CD4-positive, alpha-beta T cell treated with Interleukin-12 subunit alpha and Interleukin-12 subunit beta, for 1 hour (primary cell): Measurements from ENCODE around the gene ORM1.

Experiments
- DNase-seq: peaks from one replicate; pipeline ENCODE4 v3.0.0-alpha.2; 2020

ORM1 gene

DNA sequence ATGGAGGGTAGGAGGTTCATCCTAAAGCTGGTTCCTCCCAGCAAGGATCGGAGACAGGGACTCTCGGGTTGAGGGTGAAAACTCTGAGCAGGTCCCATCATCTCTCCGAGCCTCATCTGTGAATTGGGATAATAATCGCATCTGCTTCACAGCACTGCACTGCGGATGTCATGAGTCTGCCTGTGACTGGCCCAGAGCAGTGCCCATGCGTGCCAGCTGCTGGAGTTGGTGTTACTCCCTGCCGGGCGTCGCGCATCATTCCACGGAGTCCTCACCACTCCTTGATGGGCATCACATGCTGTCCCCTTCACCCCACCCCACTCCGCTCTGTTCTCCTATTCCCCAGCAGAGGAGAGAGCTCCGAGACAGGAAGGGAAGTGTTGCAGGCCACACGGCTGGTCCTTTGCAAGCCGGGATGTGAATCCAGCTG is 35.1 kb upstream of the ORM1 start:
- DNase-seq, result no peak

- no peak for DNase-seq
These were observed 34.5 kb upstream of the ORM1 start for GRCh38 chr9:114288193-114289091.

DNA sequence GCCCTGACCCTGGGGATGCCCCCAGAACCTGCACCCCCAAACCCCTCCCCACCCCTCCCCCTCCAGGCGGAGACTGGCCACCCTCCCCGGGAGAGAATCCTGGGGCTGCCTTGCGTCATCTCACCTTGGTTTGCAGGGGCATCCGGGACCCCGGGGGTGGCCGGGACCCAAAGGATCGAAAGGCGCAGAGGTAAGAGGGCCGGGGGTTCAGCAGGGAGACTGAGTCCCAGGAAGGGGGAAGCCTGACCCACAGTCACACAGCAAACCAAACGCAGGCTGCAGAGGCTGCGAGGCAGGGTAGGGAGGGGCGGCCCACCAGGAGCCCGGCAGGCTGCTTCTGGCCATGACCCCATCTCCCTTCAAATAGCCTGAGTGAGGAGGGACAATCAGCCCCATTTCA is 33.8 kb upstream of the ORM1 start:
- DNase-seq, result no peak

DNA sequence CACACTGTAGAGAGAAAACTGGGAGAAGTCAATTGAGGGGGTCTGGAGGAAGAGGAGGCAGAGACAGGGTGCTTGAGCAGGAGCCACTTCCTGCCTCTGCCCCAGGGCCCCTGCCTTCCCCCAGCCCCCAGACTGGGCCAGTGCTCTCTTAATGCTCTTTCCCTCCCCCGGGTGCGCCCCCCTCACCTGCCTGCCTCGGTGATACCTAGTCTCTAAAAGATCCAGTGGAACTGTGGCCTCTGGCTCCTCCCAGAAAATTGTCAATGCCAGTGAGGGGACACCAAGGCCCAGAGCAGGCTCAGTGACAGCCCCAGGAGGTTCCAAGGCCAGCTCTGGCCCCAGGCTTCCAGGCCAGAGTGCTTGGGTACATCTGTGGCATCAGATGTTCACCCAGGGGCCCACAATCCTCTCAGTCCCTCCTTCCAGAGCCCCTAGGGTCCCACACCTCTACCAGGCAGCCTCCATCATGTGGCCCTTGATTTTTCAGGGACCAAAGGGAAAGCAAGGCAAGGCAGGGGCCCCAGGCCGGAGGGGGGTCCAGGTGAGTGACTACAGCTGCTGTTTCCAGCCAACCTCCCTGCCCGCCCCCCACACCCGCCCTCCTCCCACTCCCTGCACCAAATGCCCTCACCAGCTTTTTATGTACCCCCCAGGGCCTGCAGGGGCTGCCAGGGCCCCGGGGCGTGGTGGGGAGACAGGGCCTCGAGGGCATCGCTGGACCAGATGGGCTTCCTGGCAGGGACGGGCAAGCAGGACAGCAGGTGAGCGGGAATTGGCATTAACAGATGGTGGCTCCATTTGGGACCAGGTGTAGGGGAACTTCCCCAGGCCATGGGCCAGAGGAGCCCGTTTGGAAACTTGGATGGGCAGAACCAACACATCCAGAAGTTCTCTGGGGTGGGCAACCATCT is 33.1 kb upstream of the ORM1 start:
- DNase-seq, result no peak

- no peak for DNase-seq
These were observed 32.3 kb upstream of the ORM1 start for GRCh38 chr9:114290561-114290986.

DNA sequence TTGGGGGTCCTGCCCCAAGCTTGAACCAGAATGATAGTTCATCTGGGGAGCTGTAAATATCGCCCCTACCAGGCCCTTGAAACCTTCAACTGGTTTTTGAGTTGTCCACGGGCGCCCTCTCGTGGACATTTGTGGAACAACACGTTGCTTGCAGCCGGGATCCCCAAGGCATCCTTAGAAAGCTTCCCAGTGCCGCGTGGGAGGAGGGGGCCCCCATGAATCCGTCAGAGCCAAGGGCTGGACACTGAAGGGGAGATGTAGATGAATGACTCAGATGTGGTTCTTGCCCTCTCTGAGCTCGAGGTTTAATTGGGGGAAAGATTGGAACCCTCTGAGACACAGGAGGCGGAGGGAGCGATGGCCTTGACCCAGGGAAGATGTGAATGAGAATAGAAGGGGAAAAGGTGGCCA is 31.8 kb upstream of the ORM1 start:
- DNase-seq, result peak; percentile 61

- DNase-seq, result no peak
These were observed 30.9 kb upstream of the ORM1 start for GRCh38 chr9:114291886-114292590.

GRCh38 chr9:114294664-114295063 is 28.2 kb upstream of the ORM1 start:
- DNase-seq, result no peak

DNA sequence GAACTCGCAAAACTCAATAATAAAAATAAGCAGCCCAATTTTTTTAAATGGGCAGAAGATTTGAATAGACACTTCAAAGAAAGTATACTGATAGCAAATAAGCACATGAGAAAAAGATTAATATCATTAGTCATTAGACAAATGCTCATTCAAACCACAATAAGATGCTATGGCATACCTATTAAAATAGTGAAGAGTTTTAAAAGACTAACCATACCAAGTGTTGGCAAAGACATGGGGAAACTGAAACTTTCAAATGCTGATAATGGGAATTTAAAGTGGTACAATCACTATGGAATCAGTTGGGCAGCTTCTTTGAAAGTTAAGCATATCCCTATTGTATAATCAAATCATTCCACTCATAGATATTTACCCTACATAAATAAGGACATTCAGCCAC is 26.6 kb upstream of the ORM1 start:
- DNase-seq, result no peak

DNA sequence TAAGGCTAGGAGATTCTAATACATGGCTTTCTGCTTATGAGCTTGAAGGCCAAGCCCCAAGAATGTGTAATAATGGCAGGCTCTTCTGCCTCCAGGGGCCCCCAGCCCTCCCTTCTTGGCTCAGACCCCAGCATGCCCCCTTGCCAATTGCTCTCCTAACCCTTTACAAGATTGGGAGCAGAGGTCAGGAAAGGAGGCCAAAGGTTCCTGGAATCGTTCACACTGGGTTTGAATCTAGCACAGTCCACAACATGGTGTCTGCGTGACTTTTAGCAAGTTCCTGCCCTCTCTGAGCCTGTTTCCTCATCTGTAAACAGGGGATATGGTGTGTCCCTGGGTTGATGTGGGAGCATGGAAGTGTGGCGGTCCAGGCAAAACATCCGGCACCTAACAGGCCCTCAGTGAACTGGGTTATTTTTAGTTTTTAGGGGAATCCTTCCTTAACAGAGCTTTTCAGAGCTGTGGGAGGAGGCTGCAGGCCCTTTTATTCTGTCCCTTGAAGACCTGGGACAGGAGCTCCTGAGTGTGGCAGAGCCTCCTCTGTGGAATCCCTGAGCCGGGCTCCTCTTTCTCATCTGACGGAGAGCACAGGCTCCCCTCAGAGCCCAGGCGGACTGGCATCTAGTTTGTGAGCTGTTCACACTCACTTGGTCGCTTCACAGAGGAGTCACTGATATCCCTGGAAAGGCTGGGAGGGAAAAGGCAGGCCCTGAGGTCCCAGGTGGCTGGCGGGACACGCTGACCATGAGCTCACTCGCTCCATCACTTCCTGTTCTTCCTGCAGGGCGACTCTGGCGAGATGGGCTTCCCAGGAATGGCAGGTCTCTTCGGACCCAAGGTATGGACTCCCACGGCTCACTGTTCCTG is 23.4 kb upstream of the ORM1 start:
- DNase-seq, result no peak

DNA sequence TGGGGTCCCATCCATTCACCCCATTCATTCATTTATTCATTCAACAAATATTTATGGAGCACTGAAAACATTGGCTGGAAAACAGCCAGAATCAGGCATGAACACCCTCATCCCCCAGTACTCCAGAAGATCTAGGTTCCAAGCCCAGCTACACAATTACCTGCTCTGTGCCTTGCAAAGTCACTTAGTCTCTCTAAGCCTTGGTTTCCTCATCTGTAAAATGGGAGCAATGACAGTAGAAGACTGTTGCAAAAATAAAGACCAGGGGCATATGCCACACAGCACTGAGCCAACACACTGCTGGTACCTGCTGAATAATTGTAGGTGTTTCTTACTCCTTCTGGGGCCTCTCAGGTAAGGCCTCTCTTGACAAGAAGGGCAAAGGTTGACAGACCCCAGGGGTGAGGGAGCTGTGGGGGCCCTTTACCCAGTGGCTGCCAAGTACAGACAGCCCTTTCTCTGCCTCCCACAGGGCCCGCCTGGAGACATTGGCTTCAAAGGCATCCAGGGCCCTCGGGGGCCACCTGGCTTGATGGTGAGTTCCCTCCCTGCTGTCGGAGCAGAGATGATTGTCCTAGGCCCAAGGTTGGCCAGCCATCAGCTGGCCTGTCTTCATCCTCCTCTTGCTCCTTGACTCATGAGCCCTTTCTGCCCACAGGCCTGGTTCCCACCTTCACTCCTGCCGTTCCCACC is 22.6 kb upstream of the ORM1 start:
- no peak for DNase-seq

DNA sequence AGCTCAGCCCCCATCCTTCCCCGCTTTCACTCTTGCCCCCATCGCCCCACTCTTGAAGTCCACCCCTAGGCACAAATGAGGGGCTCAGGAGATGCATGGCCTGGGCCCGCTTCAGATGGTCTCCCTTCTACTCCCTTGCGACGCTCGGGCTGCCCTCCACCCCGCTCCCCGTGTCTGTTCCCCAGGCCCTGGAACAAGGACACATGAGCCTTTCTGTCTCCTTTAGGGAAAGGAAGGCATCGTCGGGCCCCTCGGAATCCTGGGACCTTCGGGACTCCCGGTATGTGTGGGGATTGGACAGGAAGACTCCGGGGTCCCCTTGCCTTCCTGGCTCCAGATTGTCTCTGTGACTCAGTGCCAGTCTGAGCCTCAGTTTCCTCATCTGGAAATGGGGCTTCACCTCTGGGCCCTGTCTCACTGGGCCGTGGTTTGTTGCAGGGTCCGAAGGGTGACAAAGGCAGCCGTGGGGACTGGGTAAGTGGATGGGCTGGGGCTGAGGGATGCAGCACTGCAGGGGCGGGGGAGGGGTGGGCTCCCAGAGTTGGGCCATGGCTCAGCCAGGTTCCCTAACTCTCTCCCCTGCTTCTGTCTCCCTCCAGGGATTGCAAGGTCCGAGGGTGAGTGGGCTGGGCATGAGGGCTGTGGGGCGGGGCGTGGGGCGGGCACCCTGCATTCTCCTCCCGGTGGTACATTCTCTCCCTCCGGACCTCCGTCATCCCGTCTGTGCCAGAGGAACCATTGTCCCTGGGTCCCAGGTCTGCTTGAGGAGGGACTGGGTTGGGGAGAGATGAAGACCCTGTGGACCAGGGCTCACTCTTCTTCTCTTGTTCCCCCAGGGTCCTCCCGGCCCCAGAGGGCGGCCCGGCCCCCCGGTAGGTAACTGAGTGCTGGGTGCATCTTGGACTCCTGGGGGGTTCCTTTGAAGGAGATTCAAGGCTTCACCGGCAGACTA is 21.8 kb upstream of the ORM1 start:
- DNase-seq, result no peak

GRCh38 chr9:114301798-114302565 is 20.9 kb upstream of the ORM1 start:
- no peak for DNase-seq

DNA sequence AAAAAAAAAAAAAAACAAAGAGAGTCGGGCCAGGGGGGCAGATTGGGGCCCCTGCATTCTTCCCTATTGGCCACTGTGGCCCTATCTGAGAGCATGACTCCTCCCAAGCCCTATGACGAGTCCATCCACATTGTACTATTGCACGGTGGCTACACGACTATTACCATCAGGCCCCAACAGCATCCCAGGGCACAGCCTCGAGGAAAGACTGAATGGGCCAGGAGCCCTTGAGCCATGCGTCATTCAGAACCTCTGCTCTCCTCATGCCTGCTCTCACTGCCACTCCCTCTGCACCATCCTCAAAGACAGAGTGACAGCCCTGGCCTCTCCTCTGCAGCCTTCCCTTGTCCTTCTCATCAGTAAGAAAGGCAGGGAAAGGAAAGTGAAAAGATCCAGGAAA is 20.2 kb upstream of the ORM1 start:
- DNase-seq, result no peak

DNA sequence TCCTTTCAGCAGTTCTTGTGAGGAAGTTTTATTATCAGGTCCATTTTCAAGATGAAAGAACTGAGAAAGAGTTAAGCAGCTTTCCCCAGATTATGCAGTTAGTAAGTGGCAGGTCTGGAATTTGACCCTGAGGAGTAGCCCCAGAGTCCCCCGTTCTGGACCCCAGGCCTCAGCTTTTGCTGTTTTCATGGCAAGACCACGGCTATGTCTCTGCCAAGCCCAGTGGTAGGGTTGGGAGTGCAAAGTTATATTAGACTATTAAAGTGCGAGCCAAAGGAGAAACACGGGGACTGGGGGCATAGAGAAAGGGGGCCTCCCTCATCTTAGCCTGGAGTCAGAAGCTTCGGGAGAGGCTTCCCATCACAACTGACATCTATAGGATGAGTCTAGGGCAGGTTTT is 19.3 kb upstream of the ORM1 start:
- no peak for DNase-seq

GRCh38 chr9:114303977-114304376 is 18.9 kb upstream of the ORM1 start:
- DNase-seq, result no peak

GRCh38 chr9:114304416-114305188 is 18.3 kb upstream of the ORM1 start:
- no peak for DNase-seq

GRCh38 chr9:114307899-114308267 is 15.0 kb upstream of the ORM1 start:
- no peak for DNase-seq
